ENCODE results near the gene KRTAP5-10.
"Not testable (repeated sequence)": the region's sequence is repeated elsewhere in the genome, so short reads cannot be mapped to it uniquely, and the experiment has no call there.

Gene KRTAP5-10

DNA sequence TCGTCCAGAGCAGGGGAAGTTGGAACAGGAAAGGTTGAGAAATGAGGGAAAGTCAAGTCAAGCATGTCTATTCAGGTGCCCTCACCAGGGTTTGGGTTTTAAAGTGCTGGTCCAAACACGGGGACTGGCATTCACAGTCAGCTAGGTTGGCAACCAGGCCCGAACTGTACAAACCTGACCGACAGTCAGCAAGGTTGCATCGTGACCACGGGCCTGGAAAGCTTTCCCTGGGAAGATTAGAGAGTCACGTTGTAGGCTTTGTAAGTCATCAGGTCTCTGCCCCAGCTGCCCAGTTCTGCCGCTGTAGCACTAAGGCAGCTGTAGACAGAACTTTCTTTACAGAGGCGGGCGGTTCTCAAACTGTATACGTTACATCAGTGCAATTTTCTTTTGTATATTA, 7.4 kb downstream of the KRTAP5-10 start:
- DNase-seq (ENCODE audit: low spot score), result no peak

- no peak for DNase-seq (ENCODE audit: low spot score)
These were observed 9.1 kb downstream of the KRTAP5-10 start for GRCh38 chr11:71574418-71574817.

DNA sequence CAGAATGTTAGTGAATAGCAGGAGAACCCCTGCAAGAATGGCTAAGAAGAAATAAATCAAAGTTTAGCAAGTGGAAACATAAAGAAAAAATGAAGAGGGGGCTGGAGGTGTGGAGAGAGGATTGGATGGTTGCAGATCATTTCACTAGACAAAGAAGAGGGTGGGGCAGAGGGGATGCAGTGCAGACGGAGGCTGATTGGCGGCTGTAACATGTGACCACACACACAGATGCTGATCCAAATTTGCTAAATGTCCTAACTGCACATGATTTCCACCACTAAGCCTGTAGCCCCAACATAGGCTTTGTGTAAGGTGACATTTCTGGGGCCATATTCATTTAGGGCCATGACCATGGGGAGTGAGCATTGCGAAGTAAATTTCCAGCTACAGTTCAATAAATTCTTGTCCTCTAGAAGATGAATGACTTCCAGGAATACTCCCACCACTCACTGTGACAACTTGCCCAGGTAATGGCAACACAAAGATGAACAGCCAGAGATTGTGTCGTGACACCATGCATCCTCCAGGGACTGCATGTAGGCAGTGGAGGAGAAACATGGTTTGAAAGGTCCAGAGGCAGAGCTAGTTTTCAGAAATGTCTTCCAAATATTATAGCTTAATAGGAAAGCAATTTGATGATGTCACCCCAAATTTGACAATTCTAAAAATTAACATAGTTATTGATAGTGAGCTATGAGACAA, 10.5 kb downstream of the KRTAP5-10 start:
- DNase-seq (ENCODE audit: low spot score), result no peak

DNA sequence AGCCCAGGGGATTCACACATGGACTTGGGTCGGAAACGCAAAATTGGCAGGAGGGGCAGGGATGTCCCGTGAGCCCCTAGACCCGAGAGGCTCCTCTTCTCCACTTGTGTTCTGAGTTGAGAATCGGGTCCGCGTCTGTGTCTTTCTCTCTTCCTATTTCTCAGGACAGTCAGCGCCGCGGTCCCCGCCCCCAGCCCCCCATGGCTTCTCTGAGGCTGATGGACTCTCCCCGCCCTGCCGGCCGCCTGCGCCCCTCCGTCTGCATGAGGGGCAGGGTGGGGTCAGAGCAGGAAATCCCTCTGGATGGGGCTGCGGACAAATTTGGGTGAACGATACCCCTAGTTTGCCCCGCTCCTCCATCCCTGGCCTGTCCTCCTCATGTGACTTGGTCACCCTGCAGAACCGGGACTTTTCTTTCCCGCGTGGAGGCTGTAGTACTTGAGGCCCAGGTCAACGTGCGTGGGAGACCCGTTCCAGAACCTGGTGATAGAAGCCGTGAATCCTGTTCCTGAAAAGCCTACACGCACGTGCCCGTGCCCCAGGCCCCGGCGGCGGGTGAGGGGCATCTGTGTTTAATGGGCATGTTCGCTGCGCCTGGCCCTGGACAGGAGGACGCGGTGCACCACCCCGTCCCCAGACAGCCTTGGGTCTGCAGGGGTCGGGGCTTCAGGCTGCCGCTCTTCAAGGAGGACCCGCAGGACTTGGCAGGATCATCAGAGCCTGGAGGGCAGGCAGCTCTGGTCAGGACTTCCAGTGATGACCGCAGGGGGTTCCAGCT, 11.5 kb downstream of the KRTAP5-10 start:
- DNase-seq (ENCODE audit: low spot score), result not testable (repeated sequence)

GRCh38 chr11:71577469-71578004, 12.2 kb downstream of the KRTAP5-10 start:
- DNase-seq (ENCODE audit: low spot score), result no peak

DNA sequence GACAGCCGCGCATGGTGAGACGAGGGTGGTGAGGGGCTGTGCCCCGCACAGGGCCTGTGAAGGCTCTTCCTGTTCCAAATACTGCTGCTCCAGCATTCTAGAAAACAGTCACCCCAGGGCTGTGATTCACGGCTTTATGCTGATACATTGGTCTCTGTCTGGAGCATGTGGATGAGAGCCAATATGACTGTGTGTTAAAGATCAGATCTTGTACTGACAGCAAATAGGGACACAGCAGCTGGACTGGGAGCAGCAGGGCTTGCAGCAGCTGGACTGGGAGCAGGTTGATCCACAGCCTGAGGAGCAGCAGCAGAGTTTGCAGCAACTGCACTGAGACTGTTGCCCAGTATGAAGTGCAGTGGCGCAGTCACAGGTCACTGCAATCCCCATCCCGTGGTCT, 14.2 kb downstream of the KRTAP5-10 start:
- DNase-seq (ENCODE audit: low spot score), result not testable (repeated sequence)

- peak; percentile 86 for DNase-seq (ENCODE audit: low spot score)
These were observed 15.0 kb downstream of the KRTAP5-10 start for GRCh38 chr11:71580057-71581003.

DNA sequence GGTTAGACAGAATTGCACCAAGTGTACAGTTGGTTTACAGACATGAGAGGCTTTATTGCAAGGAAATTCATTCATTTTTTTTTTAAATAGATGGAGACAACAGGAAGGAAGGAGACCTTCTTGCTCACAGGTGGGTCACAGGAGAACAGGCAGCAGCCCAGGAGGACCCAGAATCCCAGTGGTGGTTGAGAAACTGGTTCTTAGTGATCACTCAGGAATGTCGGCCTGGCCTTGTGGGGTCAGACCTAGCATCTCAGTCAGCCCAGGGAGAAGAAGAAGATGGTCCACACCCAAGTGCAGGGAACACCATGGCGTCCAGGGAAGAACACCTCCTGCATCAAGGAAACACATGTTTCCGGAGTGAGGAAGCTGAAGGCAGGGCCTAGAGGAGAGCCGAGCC, 16.5 kb downstream of the KRTAP5-10 start:
- DNase-seq (ENCODE audit: low spot score), result no peak

GRCh38 chr11:71582309-71582895, 17.0 kb downstream of the KRTAP5-10 start, which contains the start of gene KRTAP5-11:
TSS of gene KRTAP5-11 (minus strand) at chr11:71582875. CDS start at chr11:71582837, 38 bp downstream.
- no peak for DNase-seq (ENCODE audit: low spot score)

DNA sequence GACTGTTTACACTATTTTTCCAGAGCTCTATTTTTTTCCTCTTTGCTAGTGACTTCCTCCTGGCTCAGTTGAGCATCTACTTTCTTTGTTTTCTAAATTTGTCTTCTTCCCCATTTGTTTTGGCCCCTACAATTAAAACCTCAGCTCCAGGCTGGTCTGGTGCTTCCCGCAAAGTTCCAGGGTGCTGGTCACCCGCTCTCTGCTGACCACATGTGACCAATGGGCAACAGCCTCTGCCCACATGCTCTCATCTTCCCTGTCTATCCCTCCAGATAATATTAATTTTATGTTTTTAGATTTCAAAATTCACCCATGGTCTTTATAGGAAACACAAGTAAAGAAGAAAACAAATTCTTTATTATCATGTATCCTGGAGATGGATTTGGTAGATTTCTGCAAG, 17.6 kb downstream of the KRTAP5-10 start:
- DNase-seq (ENCODE audit: low spot score), result not testable (repeated sequence)

DNA sequence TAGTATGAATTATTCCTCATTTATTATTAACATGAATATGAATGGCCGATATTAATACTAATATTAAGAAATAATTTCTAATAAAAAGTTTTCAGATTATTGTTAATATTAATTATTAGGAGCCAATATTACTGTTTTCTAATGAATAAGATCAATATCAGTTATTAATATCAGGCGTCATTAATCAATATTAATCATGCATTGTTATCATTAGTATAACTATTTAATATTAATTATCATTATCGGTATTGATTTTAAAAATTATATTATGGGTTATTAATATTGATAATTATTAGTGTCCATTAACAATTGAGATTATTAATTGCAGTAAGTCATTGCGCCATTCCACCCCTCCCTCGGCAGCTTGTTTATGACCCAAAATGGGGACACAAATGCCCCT, 20.3 kb downstream of the KRTAP5-10 start:
- not testable (repeated sequence) for DNase-seq (ENCODE audit: low spot score)

DNA sequence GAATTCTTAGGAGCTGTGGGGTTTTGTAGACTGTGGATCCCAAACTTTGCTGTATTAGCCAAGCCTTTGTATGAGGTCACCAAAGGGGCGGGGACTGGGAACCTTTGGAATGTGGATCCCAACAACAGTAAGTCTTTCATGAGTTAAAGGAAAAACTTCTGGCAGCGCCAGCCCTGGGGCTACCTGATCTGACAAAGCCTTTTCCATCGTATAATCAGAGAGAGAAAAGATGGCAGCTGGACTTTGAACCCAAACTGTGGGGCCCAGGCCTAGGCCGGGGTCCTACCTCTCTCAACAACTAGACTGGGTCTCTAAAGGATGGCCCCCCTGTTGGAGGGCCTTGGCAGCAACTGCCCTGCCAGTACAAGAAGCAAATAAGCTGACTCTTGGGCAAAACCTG, 23.0 kb downstream of the KRTAP5-10 start:
- not testable (repeated sequence) for DNase-seq (ENCODE audit: low spot score)

- not testable (repeated sequence) for DNase-seq (ENCODE audit: low spot score)
These were observed 23.6 kb downstream of the KRTAP5-10 start for GRCh38 chr11:71588822-71589545.

- DNase-seq (ENCODE audit: low spot score), result not testable (repeated sequence)
These were observed 24.2 kb downstream of the KRTAP5-10 start for GRCh38 chr11:71589546-71589920.

GRCh38 chr11:71603221-71603620, 37.9 kb downstream of the KRTAP5-10 start:
- DNase-seq (ENCODE audit: low spot score), result not testable (repeated sequence)

DNA sequence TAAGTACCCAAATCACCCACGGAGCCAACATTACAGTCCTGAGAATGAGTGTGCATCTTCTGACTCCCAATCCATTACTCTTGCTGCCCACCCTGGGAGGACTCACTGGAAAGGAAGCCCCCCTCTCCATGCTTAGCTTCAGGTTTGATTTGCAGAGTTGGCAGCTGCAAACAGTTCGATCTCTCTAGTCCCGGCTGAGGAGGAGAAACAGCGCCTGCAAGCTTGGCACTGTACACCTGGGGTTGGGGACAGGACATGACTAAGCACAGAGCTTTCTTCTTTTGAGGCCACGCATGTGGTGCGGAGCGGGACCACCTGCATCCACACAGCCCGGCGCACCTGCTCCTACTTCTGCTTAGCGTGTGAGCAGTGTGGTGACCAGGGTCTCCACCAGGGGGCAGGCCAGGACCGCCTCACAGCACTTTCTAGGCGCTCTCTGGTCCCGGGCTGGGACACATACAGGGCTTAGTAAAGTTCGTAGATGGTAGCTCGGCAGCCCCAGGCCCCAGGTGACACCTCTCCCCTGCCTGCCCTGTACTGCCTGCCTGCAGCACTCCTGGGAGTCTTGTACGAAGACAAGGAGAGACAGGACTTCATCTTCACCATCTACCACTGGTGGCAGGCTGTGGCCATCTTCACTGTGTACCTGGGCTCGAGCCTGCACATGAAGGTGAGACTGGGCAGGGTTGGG, 39.6 kb downstream of the KRTAP5-10 start:
- not testable (repeated sequence) for DNase-seq (ENCODE audit: low spot score)

DNA sequence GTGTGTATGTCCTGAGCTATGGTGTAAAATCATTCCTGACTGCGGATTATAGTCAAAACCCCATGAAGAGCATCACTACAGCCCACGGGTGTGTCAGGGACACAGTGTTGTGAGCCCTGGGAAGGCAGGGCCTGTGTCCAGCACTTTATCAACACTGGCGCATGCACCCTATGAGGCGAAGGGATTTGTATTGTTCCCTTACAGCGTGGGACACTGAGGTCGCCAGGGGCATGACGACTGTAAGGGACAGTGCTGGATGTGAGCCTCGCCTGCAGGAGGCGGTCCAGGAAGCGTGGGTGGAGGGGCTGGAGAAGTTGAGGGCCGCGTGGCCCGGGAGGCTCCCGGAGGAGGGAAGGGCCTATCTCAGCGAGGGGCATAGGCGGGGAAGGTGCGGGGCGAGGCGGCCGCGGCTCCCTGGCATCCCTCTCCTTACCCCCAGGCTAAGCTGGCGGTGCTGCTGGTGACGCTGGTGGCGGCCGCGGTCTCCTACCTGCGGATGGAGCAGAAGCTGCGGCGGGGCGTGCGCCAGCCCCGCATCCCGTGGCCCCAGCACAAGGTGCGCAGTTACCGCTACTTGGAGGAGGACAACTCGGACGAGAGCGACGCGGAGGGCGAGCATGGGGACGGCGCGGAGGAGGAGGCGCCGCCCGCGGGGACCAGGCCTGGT, 41.6 kb downstream of the KRTAP5-10 start:
- DNase-seq (ENCODE audit: low spot score), result not testable (repeated sequence)

- DNase-seq (ENCODE audit: low spot score), result not testable (repeated sequence)
These were observed 42.3 kb downstream of the KRTAP5-10 start for GRCh38 chr11:71607520-71608216.

DNA sequence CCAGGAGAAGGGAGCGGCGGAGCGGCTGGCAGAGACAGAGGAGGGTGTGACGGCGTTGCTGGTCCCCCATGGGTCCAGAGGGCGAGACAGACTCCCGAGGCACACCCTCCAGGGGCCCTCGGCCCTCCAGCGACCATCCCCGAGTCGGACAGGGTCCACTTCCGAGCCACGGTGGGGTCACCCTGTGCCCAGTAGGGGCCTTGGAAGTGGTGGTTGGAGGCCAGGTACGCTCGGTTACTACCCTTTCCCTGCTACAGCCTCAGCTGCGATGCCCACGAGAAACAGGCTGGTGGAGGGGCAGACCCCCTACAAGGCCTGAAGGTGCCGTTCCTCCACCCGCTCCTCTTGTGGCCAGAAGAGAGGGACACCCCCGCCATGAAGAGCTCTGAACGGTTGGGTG, 42.9 kb downstream of the KRTAP5-10 start:
- not testable (repeated sequence) for DNase-seq (ENCODE audit: low spot score)

Measured in pons (tissue), 1 donor.